ENCODE measurements around the gene CERS1. TPM values are rescaled to one million over a fixed set of nuclear protein-coding genes. Genes with fewer than 3 reads are reported as not detected.

Gene CERS1
- total and polyA plus RNA-seq, 10 of the 15 experiments (the other 5 are each of a cell fraction or from before 2014, with no cell fraction given): 0.19 TPM; not detected in 9

DNA sequence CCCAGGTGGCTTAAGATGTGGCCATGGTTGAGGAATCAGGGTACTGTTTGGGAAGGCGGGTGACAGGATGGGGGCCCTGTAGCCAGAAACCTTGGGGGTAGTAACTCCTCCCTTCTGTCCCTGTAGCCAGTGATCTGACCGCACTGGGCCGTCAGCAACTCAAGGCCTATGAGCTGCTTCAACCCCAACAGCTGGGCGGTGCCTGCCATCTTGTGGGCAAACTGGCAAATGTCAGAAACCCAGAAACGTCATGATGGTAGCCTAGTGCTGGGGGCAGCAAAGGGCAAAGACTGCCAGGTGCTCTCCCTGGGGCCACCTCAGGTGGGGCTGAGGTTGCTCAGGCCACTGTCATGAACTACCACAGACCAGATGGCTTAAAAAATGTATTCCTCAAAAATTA, 19.7 kb upstream of the CERS1 start:
- ChIA-PET SMC1A (ENCODE audit: uncharacterized antibody, unreplicated experiment) (no interaction called here), POLR2A (no interaction called here), CTCF (interaction anchor here (0.8 to 1.4 kb wide), 2 partner anchors 25 to 322 kb away, joined by 3 read pairs; no protein-coding TSS in a partner anchor), RAD21 (ENCODE audit: unreplicated experiment) (no interaction called here)
- Histone ChIP-seq H4K20me1 (ENCODE audit: control insufficient read depth, insufficient read depth) (peaks cover 3% of the 10 kb centered on the region; the same call in 1 of the 2 replicates), H3K9ac (ENCODE audit: control insufficient read depth, insufficient read depth, low read length) (no peak overlapping the region), H3K4me3 (no peak overlapping the region), H3K36me3 (ENCODE audit: control insufficient read depth in 2 of 2, insufficient read depth in 2 of 2, low read length in 1 of 2) (peaks cover 6 to 7% of the 10 kb centered on the region in 2 experiments), H3K27me3 (replicated peaks in 1 of 2; ENCODE audit: control insufficient read depth in 2 of 2, insufficient read depth in 2 of 2, low read length in 1 of 2) (no peaks in the 10 kb centered on the region), H3K79me2 (ENCODE audit: control insufficient read depth, insufficient read depth, low read length) (peaks cover 49% of the 10 kb centered on the region), H3K27ac (ENCODE audit: control insufficient read depth, insufficient read depth) (no peak overlapping the region), H3K4me1 (ENCODE audit: control insufficient read depth, insufficient read depth, low read length) (peaks cover 4% of the 10 kb centered on the region), H3K4me2 (ENCODE audit: control insufficient read depth, insufficient read depth) (no peak overlapping the region), H3K9me3 (replicated peaks; ENCODE audit: control insufficient read depth, insufficient read depth, low read length) (no peaks in the 10 kb centered on the region; the same call in 2 of the 3 replicates), H2AFZ (ENCODE audit: control insufficient read depth, low read depth, low read length) (no peak overlapping the region)
- no peak for DNase-seq (ENCODE audit: low read depth, low spot score)
- in situ Hi-C loops (cut with MboI): no loop called here
- WGBS (ENCODE audit: insufficient coverage, insufficient replicate concordance, low lambda C conversion rate, missing lambda C conversion rate): 39% methylated on average over 5 of the region's 5 CpGs
- BruUV-seq (replicated peaks): no TSS peak
- no peak for FAIRE-seq
- peak; percentile 13 for ATAC-seq
- intact Hi-C loops (cut with micrococcal nuclease; ENCODE audit: unreplicated experiment): no loop called here
- TF ChIP-seq RELA (IDR thresholded peaks at IDR 0.05; ENCODE audit: borderline replicate concordance, partially characterized antibody) (no peak), SMC3 (IDR thresholded peaks at IDR 0.05; ENCODE audit: borderline replicate concordance, low read length) (peak; percentile 31; the same call in 1 of the 2 replicates), BRCA1 (IDR thresholded peaks at IDR 0.05; ENCODE audit: low read depth, low read length) (no peak), CHD1 (IDR thresholded peaks at IDR 0.05; ENCODE audit: low read depth, low read length) (no peak), FOXM1 (IDR thresholded peaks at IDR 0.05; ENCODE audit: low read depth, low read length) (no peak), TARDBP (IDR thresholded peaks at IDR 0.05; ENCODE audit: borderline replicate concordance) (no peak), SREBF2 (IDR thresholded peaks at IDR 0.05; ENCODE audit: low read length) (no peak), KLF5 (IDR thresholded peaks at IDR 0.05; ENCODE audit: partially characterized antibody) (no peak), POLR2AphosphoS5 (IDR thresholded peaks at IDR 0.05; ENCODE audit: low read length) (no peak), ATF7 (IDR thresholded peaks at IDR 0.05; ENCODE audit: low read depth) (no peak), CBFB (IDR thresholded peaks at IDR 0.05; ENCODE audit: low read depth) (no peak), HCFC1 (IDR thresholded peaks at IDR 0.05; ENCODE audit: low read length) (no peak), RBBP5 (conservative IDR thresholded peaks at IDR 0.05) (no peak), YY1 (IDR thresholded peaks at IDR 0.05; ENCODE audit: low read depth, low read length) (no peak), SMARCA5 (IDR thresholded peaks at IDR 0.05) (no peak), NRF1 (conservative IDR thresholded peaks at IDR 0.05; ENCODE audit: low read depth, low read length) (no peak), POLR2A (IDR thresholded peaks at IDR 0.05; ENCODE audit: low read depth, low read length) (no peak), HDAC2 (IDR thresholded peaks at IDR 0.05) (no peak), PML (IDR thresholded peaks at IDR 0.05; ENCODE audit: low read length) (no peak), TCF12 (IDR thresholded peaks at IDR 0.05; ENCODE audit: low read depth, low read length) (0 out of 2 replicates have a peak, but pooled peaks have one; percentile 17), BCL11A (IDR thresholded peaks at IDR 0.05; ENCODE audit: low read depth, low read length) (no peak)
- TF ChIP-seq, protein P1, sequence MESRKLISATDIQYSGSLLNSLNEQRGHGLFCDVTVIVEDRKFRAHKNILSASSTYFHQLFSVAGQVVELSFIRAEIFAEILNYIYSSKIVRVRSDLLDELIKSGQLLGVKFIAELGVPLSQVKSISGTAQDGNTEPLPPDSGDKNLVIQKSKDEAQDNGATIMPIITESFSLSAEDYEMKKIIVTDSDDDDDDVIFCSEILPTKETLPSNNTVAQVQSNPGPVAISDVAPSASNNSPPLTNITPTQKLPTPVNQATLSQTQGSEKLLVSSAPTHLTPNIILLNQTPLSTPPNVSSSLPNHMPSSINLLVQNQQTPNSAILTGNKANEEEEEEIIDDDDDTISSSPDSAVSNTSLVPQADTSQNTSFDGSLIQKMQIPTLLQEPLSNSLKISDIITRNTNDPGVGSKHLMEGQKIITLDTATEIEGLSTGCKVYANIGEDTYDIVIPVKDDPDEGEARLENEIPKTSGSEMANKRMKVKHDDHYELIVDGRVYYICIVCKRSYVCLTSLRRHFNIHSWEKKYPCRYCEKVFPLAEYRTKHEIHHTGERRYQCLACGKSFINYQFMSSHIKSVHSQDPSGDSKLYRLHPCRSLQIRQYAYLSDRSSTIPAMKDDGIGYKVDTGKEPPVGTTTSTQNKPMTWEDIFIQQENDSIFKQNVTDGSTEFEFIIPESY (IDR thresholded peaks at IDR 0.05): no peak
- TF ChIP-seq, protein P2, sequence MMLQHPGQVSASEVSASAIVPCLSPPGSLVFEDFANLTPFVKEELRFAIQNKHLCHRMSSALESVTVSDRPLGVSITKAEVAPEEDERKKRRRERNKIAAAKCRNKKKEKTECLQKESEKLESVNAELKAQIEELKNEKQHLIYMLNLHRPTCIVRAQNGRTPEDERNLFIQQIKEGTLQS (IDR thresholded peaks at IDR 0.05; ENCODE audit: borderline replicate concordance, extremely low read depth, low read depth, low read length): no peak
- TF ChIP-seq, protein P3, sequence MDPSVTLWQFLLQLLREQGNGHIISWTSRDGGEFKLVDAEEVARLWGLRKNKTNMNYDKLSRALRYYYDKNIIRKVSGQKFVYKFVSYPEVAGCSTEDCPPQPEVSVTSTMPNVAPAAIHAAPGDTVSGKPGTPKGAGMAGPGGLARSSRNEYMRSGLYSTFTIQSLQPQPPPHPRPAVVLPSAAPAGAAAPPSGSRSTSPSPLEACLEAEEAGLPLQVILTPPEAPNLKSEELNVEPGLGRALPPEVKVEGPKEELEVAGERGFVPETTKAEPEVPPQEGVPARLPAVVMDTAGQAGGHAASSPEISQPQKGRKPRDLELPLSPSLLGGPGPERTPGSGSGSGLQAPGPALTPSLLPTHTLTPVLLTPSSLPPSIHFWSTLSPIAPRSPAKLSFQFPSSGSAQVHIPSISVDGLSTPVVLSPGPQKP (IDR thresholded peaks at IDR 0.05; ENCODE audit: low read depth, low read length): no peak
- TF ChIP-seq, protein P4, sequence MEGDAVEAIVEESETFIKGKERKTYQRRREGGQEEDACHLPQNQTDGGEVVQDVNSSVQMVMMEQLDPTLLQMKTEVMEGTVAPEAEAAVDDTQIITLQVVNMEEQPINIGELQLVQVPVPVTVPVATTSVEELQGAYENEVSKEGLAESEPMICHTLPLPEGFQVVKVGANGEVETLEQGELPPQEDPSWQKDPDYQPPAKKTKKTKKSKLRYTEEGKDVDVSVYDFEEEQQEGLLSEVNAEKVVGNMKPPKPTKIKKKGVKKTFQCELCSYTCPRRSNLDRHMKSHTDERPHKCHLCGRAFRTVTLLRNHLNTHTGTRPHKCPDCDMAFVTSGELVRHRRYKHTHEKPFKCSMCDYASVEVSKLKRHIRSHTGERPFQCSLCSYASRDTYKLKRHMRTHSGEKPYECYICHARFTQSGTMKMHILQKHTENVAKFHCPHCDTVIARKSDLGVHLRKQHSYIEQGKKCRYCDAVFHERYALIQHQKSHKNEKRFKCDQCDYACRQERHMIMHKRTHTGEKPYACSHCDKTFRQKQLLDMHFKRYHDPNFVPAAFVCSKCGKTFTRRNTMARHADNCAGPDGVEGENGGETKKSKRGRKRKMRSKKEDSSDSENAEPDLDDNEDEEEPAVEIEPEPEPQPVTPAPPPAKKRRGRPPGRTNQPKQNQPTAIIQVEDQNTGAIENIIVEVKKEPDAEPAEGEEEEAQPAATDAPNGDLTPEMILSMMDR (IDR thresholded peaks at IDR 0.05 in 2 of 3, conservative IDR thresholded peaks at IDR 0.05 in 1 of 3; ENCODE audit: control insufficient read depth in 2 of 3, extremely low read depth in 1 of 3, insufficient read depth in 1 of 3, low read depth in 3 of 3, low read length in 3 of 3): peak; percentile 20 to 46 (median 39); a peak in 4 of 6 replicates
